GM12801 (cell line): ENCODE data around the gene WNK4.

Source experiments
- CTCF ChIP-seq: IDR thresholded peaks from one replicate; pipeline ENCODE4 v1.5.1; 2011; ENCODE audit warnings: control low read depth; ENCODE audit not compliant: insufficient read length; ENCODE audit errors: extremely low read depth

Gene WNK4

GRCh38 chr17:42778570-42778969 lies 1.8 kb upstream of the WNK4 start:
- no peak for TF ChIP-seq CTCF

DNA sequence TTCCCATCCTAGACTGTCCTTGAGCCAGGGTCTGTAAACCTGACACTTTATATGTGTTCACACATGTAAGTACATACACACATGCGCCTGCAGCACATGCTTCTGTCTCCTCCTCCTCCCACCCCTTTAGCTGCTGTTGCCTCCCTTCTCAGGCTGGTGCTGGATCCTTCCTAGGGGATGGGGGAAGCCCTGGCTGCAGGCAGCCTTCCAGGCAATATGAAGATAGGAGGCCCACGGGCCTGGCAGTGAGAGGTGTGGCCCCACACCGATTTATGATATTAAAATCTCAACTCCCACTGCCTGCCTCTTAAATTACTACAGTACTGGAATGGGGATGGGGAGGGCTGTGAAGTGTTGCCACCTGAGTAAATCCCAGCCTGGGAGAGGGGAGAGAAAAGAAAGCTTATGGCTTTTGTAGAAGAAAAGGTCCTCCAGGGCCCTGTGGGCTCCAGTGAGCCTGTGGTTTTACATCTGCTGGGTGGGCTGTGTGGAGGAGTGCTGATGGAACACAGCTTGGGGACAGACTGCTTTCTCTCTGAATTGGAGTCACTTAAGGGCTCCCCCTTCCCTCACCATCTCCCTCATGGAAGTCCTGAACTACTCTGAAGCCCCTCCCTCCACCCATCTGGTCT lies 990 bp upstream of the WNK4 start:
- TF ChIP-seq CTCF, result no peak

GRCh38 chr17:42780851-42781638 lies 635 bp downstream of the WNK4 start:
- TF ChIP-seq CTCF, result no peak

- TF ChIP-seq CTCF, result no peak
Measured at GRCh38 chr17:42781639-42782165, 1.3 kb downstream of the WNK4 start.

- no peak for TF ChIP-seq CTCF
Measured at GRCh38 chr17:42782166-42783061, 2.0 kb downstream of the WNK4 start.

- TF ChIP-seq CTCF, result no peak
Measured at GRCh38 chr17:42783062-42783790, 2.8 kb downstream of the WNK4 start.

GRCh38 chr17:42783791-42784138 lies 3.4 kb downstream of the WNK4 start:
- TF ChIP-seq CTCF, result no peak
